ENCODE results near the gene TIMM13.

The TIMM13 gene

GRCh38 chr19:2451741-2452140 lies 24.4 kb upstream of the TIMM13 start:
- no peak for TF ChIP-seq CTCF (IDR thresholded peaks at IDR 0.05; ENCODE audit: low read depth, low read length)

GRCh38 chr19:2451138-2451537 lies 23.8 kb upstream of the TIMM13 start:
- DNase-seq (ENCODE audit: extremely low read depth, low read depth): no peak
- TF ChIP-seq CTCF (IDR thresholded peaks at IDR 0.05; ENCODE audit: low read depth, low read length): no peak

More at GRCh38 chr19:2451741-2452140, 24.4 kb upstream of the TIMM13 start:
- DNase-seq (ENCODE audit: extremely low read depth, low read depth): no peak

GRCh38 chr19:2449019-2449418 lies 21.6 kb upstream of the TIMM13 start:
- no peak for TF ChIP-seq CTCF (IDR thresholded peaks at IDR 0.05; ENCODE audit: low read depth, low read length)
- no peak for DNase-seq (ENCODE audit: extremely low read depth, low read depth)

GRCh38 chr19:2446381-2446780 lies 19.0 kb upstream of the TIMM13 start:
- TF ChIP-seq CTCF (IDR thresholded peaks at IDR 0.05; ENCODE audit: low read depth, low read length): no peak
- DNase-seq (ENCODE audit: extremely low read depth, low read depth): no peak

GRCh38 chr19:2444251-2445002 lies 17.0 kb upstream of the TIMM13 start:
- DNase-seq (ENCODE audit: extremely low read depth, low read depth): no peak
- TF ChIP-seq CTCF (IDR thresholded peaks at IDR 0.05; ENCODE audit: low read depth, low read length): no peak

GRCh38 chr19:2443785-2444182 lies 16.4 kb upstream of the TIMM13 start:
- TF ChIP-seq CTCF (IDR thresholded peaks at IDR 0.05; ENCODE audit: low read depth, low read length): no peak
- DNase-seq (ENCODE audit: extremely low read depth, low read depth): no peak

GRCh38 chr19:2443116-2443784 lies 15.9 kb upstream of the TIMM13 start:
- TF ChIP-seq CTCF (IDR thresholded peaks at IDR 0.05; ENCODE audit: low read depth, low read length): no peak
- no peak for DNase-seq (ENCODE audit: extremely low read depth, low read depth)

Measured in AG09319 (cell line).